ENCODE data around the gene NFIA.

The NFIA gene

DNA sequence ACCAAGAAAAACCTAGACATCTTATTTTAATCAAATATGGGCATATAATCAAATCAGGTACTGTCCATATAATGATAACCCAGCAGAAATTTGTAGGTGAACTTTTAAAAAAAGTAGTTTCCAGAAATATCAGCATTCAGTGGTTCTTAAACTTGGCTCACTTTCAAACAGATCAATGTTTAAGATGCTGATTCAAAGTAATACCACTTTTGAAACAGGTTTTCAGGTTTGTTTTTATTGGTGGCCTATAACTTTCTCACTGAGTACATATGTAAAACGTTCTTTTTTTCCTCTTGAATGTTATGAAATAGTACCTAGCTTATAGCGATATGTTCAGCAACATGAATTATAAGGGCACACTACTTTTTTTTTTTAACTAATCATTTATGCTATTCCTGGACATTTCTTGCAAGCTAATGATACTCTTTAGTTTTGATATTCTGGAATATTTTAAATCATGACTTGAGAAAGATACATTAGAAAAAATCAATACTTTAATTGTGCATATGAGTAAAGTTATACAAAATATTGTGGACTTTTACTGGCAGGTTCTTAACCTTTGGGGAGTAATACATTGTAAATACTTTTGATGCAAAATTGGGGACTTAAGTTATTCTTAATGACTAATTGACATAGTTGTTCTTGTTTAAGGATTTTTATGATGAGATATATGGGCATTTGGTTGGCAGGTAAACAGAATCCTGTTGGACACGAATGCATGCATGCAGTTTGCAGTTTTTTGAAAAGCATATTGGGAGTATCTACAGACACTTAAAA is 3.0 kb downstream of the NFIA start:
- DNase-seq = no peak

- DNase-seq = no peak
Observed at GRCh38 chr1:61085983-61086644, 3.8 kb downstream of the NFIA start.

- DNase-seq = no peak
Observed at GRCh38 chr1:61087571-61087970, 5.2 kb downstream of the NFIA start.

- no peak for DNase-seq
Observed at GRCh38 chr1:61088163-61088974, 6.0 kb downstream of the NFIA start.

DNA sequence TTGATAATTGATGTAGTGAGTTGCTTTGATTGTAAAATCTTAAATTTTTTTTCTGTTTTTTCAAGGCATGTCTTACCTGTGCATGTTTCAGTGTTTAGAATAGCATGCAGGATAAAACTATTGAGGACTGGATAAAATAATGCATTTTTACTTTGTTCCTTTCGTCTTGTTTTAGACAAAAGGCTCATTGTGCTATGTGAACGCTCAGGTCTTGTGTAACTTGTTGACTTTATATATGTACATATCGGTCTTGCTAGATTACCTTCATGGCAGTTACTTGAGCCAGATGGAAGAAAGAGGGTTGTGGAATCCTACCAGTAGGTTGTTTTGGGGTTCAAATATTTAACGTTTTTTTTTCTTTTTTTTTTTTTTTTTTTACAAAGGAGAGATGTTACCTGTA is 7.0 kb downstream of the NFIA start:
- no peak for DNase-seq

GRCh38 chr1:61089741-61090140 is 7.4 kb downstream of the NFIA start:
- DNase-seq = no peak

DNA sequence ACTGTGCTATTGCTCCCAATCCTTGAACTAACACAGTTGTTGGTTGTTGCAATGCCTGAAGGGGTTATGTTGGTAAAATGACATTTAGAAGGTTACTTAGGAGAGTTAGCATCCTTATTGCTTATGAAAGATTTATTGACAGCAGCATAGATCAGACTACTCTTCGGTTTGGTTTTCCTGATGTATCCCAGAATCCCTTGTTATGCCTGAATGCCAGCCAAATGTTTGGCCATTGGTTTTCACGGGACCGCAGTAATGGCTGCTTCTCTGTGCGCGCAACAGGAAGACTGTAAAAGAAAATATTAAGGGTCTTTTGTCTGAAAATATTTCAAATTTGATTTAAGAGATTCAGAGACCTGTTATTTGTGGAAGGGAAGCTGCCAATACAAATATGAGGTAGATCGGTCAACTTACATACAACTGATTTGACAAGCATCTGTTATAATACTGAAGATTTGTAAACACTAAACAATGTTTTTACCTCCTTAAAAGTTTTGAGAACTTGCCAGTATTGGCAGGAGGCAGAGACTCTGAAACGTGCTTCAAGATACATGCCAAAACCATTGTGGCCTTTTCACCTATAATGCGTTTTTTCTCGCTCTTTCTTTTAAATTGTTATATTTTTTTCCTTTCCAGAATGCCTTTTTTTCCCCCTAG is 8.3 kb downstream of the NFIA start:
- DNase-seq = no peak

- DNase-seq = no peak
Observed at GRCh38 chr1:61091455-61091854, 9.1 kb downstream of the NFIA start.

GRCh38 chr1:61092642-61093041 is 10.3 kb downstream of the NFIA start:
- DNase-seq = peak; percentile 94

DNA sequence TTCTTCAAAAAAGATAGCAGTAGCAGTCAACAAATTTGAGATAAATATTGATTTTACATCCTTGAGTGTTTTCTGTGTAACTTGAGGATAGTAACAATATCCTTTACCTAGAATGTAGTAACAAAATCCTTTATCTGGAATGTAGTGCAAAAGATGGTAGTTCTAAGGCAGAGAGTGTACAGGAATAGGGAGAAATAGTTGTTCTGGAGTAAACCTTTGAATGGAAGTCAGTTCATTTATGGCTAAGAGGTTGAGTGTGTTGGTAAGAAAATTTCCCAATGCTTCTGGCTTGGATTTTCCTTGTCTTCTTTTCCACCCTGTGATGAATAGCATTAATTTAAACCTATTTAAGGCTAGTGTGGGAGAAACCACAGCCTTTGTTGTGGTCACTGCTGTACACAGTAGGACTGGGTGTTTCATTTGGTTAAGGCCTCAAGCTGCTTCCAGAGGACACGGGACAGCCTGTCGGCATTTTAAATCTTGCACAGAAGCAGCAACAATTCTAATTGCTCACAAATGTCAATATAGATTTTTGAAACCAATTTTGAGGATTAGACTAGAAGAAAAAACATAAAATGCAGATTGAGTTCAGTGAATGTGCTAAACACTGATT is 11.3 kb downstream of the NFIA start:
- peak; percentile 13 for DNase-seq

DNA sequence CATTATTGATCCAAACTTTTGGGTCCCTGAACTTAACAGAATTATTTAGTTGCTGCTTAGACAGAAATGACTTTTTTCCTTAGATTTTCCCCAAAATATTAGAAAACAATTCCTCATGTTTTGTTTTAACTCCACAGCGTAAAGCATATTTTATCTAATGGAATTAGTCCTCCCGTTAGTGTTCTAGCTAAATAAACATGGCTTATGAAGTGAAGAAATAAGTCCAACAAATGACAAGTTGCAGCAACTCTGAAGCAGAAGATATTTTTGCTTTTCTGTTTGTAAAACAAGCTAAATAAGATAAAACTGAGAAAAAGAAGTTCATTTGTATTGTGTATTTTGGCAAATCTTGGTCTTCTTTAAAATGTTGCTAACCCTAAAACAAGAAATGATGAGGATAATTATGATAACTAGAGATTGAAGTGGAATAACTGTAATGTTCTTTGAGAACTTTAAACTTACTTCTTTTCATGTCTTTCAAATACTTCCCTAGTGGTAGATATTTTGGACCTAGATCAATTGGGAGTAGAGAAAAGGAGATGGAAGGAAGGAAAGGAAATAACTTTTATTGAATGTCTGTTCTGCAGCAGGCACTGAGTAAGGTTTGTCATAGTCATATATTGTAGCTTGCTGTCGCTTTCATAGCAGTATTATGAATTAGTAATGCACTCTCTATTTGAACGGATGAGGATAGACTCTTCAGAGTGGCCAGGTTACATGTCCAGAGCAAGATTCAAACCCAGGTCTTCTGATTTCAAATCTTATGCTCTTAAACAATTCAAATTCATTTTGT is 12.5 kb downstream of the NFIA start:
- no peak for DNase-seq

- no peak for DNase-seq
Observed at GRCh38 chr1:61095470-61095812, 13.1 kb downstream of the NFIA start.

DNA sequence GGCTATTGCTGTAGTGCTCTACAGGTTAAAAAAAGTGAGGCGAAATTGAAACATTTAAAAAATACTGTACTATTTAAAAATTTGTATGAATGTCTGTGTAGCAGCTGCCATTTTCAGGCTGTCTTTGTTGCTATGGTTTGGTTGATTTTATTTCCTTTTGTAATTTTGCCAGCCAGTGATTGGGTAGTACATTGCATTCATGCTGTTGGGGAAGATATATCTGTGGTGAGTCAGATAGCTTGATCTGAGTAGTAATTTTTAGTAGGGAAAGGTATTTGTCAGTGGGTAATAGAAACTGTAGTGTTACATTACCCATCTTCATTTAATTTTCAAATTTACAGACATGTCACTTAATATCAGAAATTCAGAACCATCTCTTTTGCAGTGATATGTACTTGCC is 15.0 kb downstream of the NFIA start:
- no peak for DNase-seq

DNA sequence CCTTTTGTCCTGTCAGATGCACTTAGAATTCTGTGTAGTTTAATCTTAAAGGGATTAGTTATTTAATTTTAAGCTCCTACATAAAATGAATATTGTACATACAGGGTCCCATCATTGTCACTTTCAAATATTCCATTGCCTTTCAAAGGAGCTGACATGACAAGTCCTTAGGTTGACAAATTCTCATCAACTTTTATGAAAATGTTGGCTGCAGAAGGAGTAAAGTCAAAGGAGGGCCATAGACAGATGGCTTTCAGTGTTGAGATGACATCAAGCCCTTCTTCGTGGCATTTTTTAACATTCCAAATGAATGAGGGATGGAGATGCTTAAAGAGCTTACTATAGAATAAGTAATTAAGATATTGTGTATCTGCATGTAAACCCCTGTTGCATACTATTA is 15.4 kb downstream of the NFIA start:
- DNase-seq = no peak

DNA sequence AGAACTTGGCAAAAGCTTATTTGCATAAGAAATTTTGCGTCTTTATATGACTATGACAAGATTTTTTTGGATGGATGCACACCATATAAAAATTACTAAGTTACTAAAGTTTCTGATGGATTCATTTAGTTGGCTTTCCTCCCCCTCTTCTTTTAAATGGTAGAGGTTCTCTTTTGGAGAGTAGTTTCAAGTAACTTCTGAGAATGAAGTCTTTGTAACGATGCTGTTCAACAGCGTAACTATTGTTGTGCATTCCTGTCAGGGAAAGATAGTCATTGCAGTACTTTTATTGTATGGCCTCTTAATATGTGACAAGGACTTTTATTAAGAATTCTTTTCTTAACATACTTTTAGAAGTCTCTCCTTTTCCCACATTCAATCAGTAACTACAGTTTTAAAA is 16.0 kb downstream of the NFIA start:
- DNase-seq = no peak

DNA sequence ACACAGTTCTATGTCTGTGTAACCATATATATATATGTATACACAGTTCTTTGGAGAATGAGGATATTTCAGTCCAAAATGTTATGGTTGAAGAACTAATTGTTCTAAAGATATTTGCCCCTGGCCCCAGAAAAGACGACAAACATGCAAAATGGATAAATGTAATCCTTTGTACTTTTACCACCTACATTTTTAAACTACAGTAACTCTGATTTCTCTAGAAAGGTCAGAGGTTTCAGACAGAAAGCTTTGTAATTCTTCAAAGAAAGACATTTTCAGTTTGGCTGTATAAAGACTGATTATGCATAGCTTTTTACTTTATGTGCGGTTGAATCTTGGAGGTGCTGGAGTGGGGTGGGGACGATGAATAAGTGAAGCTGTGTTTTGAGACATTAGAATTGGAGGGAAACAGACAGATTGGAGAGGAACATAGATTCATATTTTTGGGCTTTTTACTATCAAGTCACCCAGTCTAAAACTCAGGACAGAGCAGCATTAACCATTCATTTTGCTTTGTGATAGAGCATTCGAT is 16.6 kb downstream of the NFIA start:
- no peak for DNase-seq

DNA sequence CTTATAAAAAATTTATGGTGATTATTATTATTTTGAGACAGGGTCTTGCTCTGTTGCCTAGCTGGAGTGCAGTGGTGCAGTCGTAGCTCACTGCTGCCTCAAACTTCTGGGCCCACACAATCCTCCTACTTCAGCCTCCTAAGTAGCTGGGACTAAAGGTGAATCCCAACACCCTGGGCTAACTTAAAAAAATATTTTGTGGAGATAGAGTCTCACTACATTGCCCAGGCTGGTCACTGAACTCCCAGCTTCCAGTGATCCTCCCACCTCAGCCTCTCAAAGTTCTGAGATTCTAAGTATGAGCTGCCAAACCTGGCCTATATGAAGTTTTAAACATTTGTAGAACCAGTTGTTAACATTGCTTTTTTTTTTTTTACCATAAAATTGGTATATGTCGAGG is 18.2 kb downstream of the NFIA start:
- no peak for DNase-seq

GRCh38 chr1:61101536-61101935 is 19.2 kb downstream of the NFIA start:
- no peak for DNase-seq

GRCh38 chr1:61102041-61102440 is 19.7 kb downstream of the NFIA start:
- DNase-seq = peak; percentile 22

GRCh38 chr1:61102621-61103020 is 20.3 kb downstream of the NFIA start:
- DNase-seq = no peak

DNA sequence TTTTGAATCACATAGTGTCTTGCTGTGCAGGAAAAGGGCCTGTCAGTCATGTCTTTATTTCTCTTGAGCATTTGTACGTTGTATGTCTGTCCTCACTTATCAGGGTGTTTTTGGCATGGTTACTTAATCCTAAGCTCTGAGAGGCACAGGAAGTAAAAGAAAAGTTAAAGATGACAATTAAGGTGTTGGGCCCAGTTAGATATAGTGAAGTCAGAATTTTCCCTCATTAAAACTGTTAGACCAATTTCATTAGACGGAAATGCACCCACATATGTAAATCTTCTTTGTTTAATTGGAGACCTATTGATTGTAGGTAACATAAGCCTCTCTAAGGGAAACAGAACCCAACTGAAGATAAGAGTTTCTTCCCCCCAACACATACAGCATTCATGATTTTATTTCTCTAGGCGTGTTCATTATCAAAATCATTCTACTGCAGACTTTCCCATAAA is 21.9 kb downstream of the NFIA start:
- no peak for DNase-seq

DNA sequence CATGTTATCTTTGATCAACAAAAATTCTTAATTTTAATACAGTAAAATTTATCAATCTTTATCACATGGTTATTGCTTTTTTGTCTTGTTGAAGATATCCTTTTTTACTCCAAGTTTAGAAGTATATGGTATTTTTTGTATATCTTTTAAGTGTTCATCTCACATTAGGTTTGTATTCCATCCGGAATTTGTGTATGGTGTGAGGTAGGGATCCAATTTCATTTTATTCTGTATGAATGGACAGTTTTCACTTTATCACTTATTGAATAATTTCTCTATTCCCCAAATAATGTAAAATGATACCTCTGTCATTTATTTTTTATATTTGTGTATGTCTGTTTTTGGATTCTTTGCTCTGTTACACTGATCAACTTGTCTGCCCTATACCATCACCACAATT is 25.3 kb downstream of the NFIA start:
- DNase-seq = no peak

All from NCI-H2171 treated with DMSO at 0.1 percent for 48 hours (cell line).